Neural progenitor cell (in vitro differentiated cells): ENCODE measurements around the gene RSAD2.

Source experiments
- CTCF ChIP-seq: fragments of 200-600 bp; sonication (generic); IDR thresholded peaks from 2 replicates; pipeline ENCODE4 v1.5.1; 2017; ENCODE audit warnings: antibody characterized with exemption, mild to moderate bottlenecking
- EZH2 ChIP-seq: fragments of 200-600 bp; sonication (generic); IDR thresholded peaks from 2 replicates; pipeline ENCODE4 v1.6.1; 2017; ENCODE audit warnings: antibody characterized with exemption, mild to moderate bottlenecking, moderate library complexity

GRCh38 chr2:6917761-6918421 lies 40.3 kb downstream of the RSAD2 start:
- TF ChIP-seq EZH2 = no peak
- no peak for TF ChIP-seq CTCF
